Ascending aorta (tissue), 2 donors: ENCODE results near the gene PDIA5. TPM values are rescaled to one million over a fixed set of nuclear protein-coding genes. Genes with fewer than 3 reads are reported as not detected.

Experiments
- DNase-seq, 2 donors: peaks; one replicate each; pipeline ENCODE4 v3.0.0-alpha.2; 2019; ENCODE audit warnings: low spot score in 2 of 2
- H3K27ac ChIP-seq, 2 donors: fragments of 200-600 bp; sonication (generic); one replicate each; pipeline ENCODE4 v1.5.1; 2016 to 2017; ENCODE audit warnings: mild to moderate bottlenecking in 1 of 2
- H3K27me3 ChIP-seq: fragments of 200-600 bp; sonication (generic); one replicate; pipeline ENCODE4 v1.5.1; 2017
- H3K36me3 ChIP-seq, 2 donors: fragments of 200-600 bp; sonication (generic); one replicate each; pipeline ENCODE4 v1.5.1; 2016
- H3K4me1 ChIP-seq, 2 donors: fragments of 200-600 bp; sonication (generic); one replicate each; pipeline ENCODE4 v1.5.1; 2016 to 2017; ENCODE audit warnings: mild to moderate bottlenecking in 1 of 2
- H3K4me3 ChIP-seq, 2 donors: fragments of 200-600 bp; sonication (generic); one replicate each; pipeline ENCODE4 v1.5.1; 2016 to 2017; ENCODE audit warnings: mild to moderate bottlenecking in 1 of 2
- H3K9me3 ChIP-seq, 2 donors: fragments of 200-600 bp; sonication (generic); one replicate each; pipeline ENCODE4 v1.5.1; 2016
- CTCF ChIP-seq, 3 experiments: fragments of 200-600 bp in 2 of 3; fragments of 450-650 bp in 1 of 3; sonication (generic) in 2 of 3; IDR thresholded peaks; one replicate each; pipeline ENCODE4 v1.5.1; 2016 to 2019; ENCODE audit warnings: antibody characterized with exemption in 3 of 3, mild to moderate bottlenecking in 1 of 3, moderate library complexity in 1 of 3
- intact Hi-C: fragments of 100-400 bp; cut with DNase I; formaldehyde crosslinking; loops from one replicate; pipeline ENCODE4 v1.15.1; 2023
- total RNA-seq: library from RNA; depleted of rRNA; stranded (reverse); fragments of >200 nt; gene quantifications from one replicate; pipeline ENCODE4 v1.1.0, GENCODE V29; 2016

The PDIA5 gene
- total RNA-seq, 1 donor from 2014 or later: 21.3 TPM

- Histone ChIP-seq H3K36me3 (peaks cover 3 to 8% of the 10 kb centered on the region in 2 donors), H3K9me3 (no peaks in the 10 kb centered on the region), H3K4me3 (no peak overlapping the region), H3K27me3 (no peaks in the 10 kb centered on the region), H3K27ac (no peak overlapping the region), H3K4me1 (no peaks in the 10 kb centered on the region)
- TF ChIP-seq CTCF (IDR thresholded peaks at IDR 0.05): no peak
- intact Hi-C loops: no loop called here
- DNase-seq: no peak
These were observed 102.7 kb downstream of the PDIA5 start for GRCh38 chr3:123169492-123169929.

GRCh38 chr3:123169930-123170329 is 103.1 kb downstream of the PDIA5 start:
- peaks cover 0 to 3% of the 10 kb centered on the region in 2 donors for H3K36me3 ChIP-seq
- H3K27me3 ChIP-seq: no peaks in the 10 kb centered on the region
- no peak for DNase-seq
- H3K27ac ChIP-seq: no peak overlapping the region
- no peak overlapping the region for H3K4me3 ChIP-seq
- intact Hi-C loops: no loop called here
- no peaks in the 10 kb centered on the region for H3K9me3 ChIP-seq
- no peaks in the 10 kb centered on the region for H3K4me1 ChIP-seq
- no peak for TF ChIP-seq CTCF (IDR thresholded peaks at IDR 0.05)

- Histone ChIP-seq H3K27me3 (no peaks in the 10 kb centered on the region), H3K9me3 (peaks cover 0 to 7% of the 10 kb centered on the region in 2 donors), H3K36me3 (no peaks in the 10 kb centered on the region), H3K4me3 (no peak overlapping the region), H3K27ac (no peak overlapping the region), H3K4me1 (no peaks in the 10 kb centered on the region)
- no peak for TF ChIP-seq CTCF (IDR thresholded peaks at IDR 0.05)
- intact Hi-C loops: no loop called here
- no peak for DNase-seq
These were observed 114.0 kb downstream of the PDIA5 start for GRCh38 chr3:123180791-123181190.

- H3K9me3 ChIP-seq: peaks cover 0 to 7% of the 10 kb centered on the region in 2 donors
- H3K27me3 ChIP-seq: no peaks in the 10 kb centered on the region
- no peak for TF ChIP-seq CTCF (IDR thresholded peaks at IDR 0.05)
- no peak overlapping the region for H3K4me3 ChIP-seq
- H3K27ac ChIP-seq: no peak overlapping the region
- intact Hi-C loops: no loop called here
- peaks cover 0 to 2% of the 10 kb centered on the region in 2 donors for H3K36me3 ChIP-seq
- H3K4me1 ChIP-seq: no peaks in the 10 kb centered on the region
- no peak for DNase-seq
These were observed 119.9 kb downstream of the PDIA5 start for GRCh38 chr3:123186695-123187094.

- H3K27me3 ChIP-seq: no peaks in the 10 kb centered on the region
- intact Hi-C loops: no loop called here
- peaks cover 0 to 2% of the 10 kb centered on the region in 2 donors for H3K36me3 ChIP-seq
- no peak for DNase-seq
- no peak overlapping the region for H3K27ac ChIP-seq
- H3K9me3 ChIP-seq: no peaks in the 10 kb centered on the region
- H3K4me3 ChIP-seq: no peak overlapping the region
- H3K4me1 ChIP-seq: no peaks in the 10 kb centered on the region
- TF ChIP-seq CTCF (IDR thresholded peaks at IDR 0.05): no peak
These were observed 121.2 kb downstream of the PDIA5 start for GRCh38 chr3:123188058-123188457.
